GM18517 (cell line): Measurements from ENCODE around the gene NBPF26.
"Not testable (repeated sequence)": the region's sequence is repeated elsewhere in the genome, so short reads cannot be mapped to it uniquely, and the experiment has no call there.

ENCODE experiments used
- ATAC-seq: cut with Tn5 transposase; IDR thresholded peaks from one replicate; pipeline ENCODE4 v1.9.1; 2021; ENCODE audit warnings: mild to moderate bottlenecking, moderate library complexity; ENCODE audit not compliant: unreplicated experiment

Gene NBPF26

DNA sequence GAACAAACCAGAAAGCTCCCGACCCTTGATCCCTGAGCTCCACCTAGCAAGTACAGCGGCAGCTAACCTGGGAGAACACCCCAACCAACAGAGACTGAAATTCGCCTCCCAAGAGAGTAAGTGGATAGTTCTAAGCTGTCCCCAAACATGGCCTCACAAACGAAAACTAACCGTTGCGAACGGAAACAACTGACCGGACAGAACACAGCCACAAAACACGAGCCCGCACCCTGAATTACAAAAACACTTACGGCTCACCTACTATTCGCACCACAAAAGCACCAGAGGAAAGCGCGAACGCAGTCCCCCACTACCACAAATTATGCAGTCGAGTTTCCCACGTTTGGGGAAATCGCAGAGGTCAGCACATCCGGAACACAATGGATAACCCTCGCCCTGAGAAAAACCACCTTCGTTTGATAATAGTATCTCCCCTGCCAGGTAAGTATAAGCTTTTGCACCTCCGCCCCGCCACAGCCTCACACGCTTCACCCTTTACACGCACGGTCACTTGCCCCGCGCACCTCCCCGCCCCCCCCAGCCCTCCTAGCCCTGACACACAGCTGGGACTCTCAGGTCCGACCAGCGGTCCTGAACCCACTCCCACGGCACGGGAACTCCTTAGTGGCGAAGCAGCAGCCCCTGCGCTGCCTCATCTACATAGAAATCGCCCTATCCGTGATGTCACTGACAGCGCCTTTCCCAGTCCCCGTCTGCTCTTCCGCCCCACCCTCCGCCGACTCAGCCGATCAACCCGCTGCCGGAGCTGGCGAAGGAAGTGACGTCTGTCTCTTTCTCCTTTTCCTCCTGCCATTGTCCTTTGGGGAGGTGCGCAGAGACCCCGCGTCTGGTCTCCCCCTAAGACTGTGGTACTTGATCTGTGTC, 127.0 kb downstream of the NBPF26 start:
- ATAC-seq: peak; percentile 89

- not testable (repeated sequence) for ATAC-seq
Measured at GRCh38 chr1:120858144-120858543, 134.4 kb downstream of the NBPF26 start.

- not testable (repeated sequence) for ATAC-seq
Measured at GRCh38 chr1:120859615-120860234, 136.0 kb downstream of the NBPF26 start.

DNA sequence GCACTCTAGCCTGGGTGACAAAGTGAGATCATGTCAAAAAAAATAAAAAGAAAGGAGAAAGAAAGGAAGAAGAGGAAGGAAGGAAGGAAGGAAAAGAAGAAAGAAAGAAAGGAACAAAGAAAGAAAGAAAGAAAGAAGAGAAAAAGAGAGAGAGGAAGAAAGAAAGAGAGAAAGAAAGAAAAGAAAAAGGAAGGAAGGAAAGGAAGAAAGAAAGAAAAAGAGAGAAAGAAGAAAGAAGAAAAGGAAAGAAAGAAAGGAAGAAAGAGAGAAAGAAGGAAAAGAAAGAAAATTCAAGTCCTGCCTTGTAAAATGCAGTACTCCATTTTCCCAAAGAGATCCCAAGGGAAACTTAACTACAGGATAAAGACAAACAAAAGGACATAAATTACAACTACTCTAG, 154.5 kb downstream of the NBPF26 start:
- ATAC-seq: not testable (repeated sequence)

GRCh38 chr1:120880056-120880455, 156.3 kb downstream of the NBPF26 start:
- not testable (repeated sequence) for ATAC-seq

- ATAC-seq: not testable (repeated sequence)
Measured at GRCh38 chr1:120881934-120882333, 158.2 kb downstream of the NBPF26 start.
